ENCODE results near the gene ANAPC15.
"Not testable (repeated sequence)": the region's sequence is repeated elsewhere in the genome, so short reads cannot be mapped to it uniquely, and the experiment has no call there.

DNA sequence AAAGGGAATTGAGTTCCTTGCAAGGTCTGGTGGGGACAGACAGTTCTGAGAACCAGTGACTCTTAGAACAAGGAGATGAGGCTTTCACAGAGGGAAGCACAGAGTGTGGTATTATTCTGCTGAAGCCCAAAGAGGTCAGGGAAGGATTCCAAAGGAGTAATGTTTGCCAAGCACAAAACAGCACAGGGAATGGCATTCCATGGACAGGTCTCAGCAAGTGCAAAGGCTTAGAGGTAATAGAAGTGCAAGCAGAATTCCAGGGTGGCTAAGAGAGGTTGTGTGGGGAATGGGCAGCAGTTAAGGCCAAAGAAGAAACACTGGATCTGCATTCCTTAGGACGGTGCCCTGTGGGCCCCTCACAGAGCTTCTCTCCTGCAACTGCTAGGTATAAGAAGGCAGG, 29.6 kb upstream of the ANAPC15 start:
- not testable (repeated sequence) for TF ChIP-seq CTCF (IDR thresholded peaks at IDR 0.05; ENCODE audit: low read length); EZH2 (optimal IDR thresholded peaks at IDR 0.05; ENCODE audit: low read depth, low read length)
